Iris pigment epithelial cell (primary cell): ENCODE data around the gene MED22.
A peak's percentile ranks its signal among the peaks of the same experiment; 100 is the strongest.
"Not testable (repeated sequence)": the region's sequence is repeated elsewhere in the genome, so short reads cannot be mapped to it uniquely, and the experiment has no call there.

ENCODE experiments used
- DNase-seq: peaks from one replicate; pipeline ENCODE4 v3.0.0-alpha.2; 2011; ENCODE audit warnings: low read depth

Gene MED22

GRCh38 chr9:133347985-133348717 is at the start of gene MED22, which contains the start of gene RPL7A:
TSS of gene MED22 (minus strand) at chr9:133348131. CDS start at chr9:133346662, 1,469 bp downstream.
TSS of gene RPL7A (plus strand) at chr9:133348218. CDS start at chr9:133348244, 26 bp downstream.
- DNase-seq = peak; percentile 95

GRCh38 chr9:133397370-133397769 is 49.4 kb upstream of the MED22 start:
- DNase-seq = no peak

DNA sequence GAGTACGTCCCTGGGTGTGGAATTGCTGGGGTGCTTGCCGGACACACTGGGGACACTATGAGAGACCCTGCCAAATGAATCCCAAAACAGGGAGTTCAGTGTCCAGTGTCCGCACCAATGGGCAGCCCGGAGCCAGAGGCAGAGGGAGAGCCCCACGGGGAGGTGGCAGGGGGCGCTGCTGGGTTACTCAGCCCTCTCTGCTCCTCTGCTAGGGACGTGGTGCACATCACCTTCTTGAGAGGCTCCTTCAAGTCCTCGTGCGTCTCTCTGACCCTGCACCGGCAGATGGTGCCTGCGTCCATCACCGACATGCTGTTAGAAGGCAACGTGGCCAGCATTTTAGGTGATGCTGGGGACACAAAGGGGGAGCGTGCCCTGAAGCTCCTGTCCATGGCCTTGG is 49.0 kb upstream of the MED22 start:
- DNase-seq = no peak

DNA sequence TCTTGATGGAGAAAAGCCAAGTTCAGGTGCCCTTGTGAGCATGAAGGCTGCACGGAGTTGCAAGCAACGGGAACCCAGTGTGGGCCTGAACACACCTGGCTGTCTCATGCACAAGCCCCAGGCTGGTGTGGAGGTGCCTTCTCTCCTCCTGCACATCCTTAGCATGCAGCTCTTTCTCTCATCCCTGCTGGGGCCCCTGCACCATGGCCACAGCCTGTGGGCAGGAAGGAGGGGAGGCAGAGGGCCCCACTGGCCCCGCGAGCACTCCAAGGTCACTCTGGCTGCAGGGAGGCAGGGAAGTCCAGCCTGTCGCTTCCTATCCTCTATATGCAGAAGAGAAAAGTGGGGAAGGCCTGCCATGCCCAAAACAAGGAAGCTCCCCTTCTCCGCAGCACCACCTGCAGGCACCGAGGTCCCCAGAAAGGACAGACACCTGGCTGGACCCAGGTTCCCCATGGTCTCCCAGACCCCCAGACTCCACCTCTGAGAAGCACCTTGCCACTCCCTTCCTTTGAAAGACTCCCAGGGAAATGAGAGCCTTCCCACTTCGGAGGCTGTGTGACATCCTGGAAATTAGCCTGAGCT is 46.8 kb upstream of the MED22 start:
- DNase-seq = no peak

DNA sequence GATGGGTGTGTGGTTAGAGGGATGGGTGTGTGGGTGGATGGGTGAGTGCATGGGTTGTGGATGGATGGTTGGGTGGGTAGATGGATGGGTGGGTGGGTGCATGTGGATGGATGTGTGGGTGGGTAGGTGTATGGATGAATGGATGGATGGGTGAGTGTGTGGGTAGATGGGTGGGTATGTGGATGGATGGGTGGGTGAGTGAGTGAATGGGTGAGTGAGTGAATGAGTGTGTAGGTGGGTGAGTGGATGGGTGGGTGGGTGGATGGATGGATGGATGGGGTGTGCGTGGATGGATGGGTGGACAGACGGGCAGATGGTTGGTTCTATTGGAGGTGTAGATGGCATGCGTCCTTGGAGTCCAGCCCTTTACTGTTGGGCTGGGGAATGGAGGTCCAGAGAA is 45.5 kb upstream of the MED22 start:
- DNase-seq = no peak

- DNase-seq = not testable (repeated sequence)
Observed at GRCh38 chr9:133392308-133392707, 44.4 kb upstream of the MED22 start.

DNA sequence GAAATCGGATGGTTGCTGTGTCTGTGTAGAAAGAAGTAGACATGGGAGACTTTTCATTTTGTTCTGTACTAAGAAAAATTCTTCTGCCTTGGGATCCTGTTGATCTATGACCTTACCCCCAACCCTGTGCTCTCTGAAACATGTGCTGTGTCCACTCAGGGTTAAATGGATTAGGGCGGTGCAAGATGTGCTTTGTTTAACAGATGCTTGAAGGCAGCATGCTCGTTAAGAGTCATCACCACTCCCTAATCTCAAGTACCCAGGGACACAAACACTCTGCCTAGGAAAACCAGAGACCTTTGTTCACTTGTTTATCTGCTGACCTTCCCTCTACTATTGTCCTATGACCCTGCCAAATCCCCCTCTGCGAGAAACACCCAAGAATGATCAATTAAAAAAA is 43.5 kb upstream of the MED22 start:
- DNase-seq = not testable (repeated sequence)

- DNase-seq = no peak
Observed at GRCh38 chr9:133390713-133391112, 42.8 kb upstream of the MED22 start.

DNA sequence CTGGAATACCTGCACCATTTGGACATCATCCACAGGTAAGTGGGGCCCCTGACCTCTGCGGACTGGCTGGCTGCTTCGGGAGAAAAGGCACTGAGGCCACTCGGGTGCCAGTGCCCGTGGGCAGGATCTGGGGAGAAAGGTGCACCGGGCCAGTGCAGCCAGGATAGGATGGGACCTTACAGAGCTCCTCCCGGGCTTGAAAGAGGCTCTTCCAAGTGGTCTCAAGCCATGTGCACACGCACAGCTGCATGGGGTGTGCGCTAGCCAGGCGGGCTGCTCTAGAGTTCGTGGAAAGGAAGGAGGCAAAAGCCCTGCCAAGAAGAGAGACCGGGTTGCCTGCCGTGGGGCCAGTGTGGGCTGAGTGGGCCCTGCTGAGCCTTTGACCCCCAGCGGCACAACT is 41.6 kb upstream of the MED22 start:
- no peak for DNase-seq

DNA sequence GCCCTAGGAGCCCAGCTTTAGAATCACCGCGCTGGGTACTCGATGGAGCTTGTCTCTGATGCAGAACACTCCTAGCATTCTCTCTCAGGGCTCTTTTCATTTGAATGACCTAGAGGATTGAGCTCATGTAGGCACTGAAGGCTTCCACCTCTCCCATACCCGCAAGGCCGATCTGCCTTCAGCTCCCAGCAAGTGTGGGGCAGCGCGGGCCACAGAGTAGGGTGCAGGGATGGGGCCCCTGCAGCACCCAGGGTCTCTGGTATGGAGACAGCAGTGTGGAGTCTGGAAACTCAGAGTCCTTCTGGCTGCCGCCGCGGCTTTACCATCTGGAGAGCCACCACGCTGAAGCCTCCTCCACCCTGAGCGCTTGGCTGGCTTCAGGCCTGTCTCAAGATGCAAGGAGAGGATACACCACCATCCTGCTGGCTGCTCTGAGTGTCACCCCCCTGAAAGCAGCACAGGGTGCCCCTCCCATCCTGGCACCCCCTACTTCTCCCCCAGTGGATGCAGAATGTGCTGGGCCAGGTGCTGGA is 41.2 kb upstream of the MED22 start:
- DNase-seq = no peak

DNA sequence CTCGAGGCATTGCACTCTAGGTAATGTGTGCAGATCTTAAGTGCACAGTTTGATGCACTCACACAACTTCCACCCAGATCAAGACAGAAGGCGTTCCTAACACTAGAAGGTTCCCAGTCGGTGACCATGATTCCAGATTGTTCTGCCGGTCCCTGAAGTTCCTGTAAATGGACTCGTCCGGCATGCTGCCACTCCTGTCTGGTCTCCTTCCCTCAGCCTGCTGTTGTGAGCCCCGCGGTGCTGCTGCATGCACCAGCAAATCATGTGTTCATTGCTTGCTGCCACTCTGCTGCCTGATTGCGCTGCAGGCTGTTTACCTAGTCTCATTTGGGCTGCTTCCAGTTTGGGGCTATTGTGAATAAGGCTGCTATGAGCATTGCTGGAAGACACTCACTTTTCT is 39.7 kb upstream of the MED22 start:
- no peak for DNase-seq

- no peak for DNase-seq
Observed at GRCh38 chr9:133386338-133386737, 38.4 kb upstream of the MED22 start.

DNA sequence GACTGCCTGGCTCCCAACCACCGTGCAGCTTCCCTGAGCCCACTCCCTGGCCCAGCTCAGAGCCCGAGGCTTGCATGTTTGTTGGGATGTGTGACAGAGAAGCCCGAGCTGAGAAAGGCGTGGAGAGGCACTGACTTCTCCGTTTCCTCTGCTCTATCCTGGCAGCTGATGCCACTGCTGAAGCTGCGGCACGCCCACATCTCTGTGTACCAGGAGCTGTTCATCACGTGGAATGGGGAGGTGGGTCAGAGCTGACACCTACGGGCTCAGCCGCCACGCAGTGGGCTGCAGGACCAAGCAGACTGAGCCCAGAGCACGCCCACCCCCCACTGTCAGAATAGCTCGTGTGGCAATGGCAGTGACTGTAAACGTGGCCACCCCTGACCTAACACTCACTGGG is 37.5 kb upstream of the MED22 start:
- no peak for DNase-seq

DNA sequence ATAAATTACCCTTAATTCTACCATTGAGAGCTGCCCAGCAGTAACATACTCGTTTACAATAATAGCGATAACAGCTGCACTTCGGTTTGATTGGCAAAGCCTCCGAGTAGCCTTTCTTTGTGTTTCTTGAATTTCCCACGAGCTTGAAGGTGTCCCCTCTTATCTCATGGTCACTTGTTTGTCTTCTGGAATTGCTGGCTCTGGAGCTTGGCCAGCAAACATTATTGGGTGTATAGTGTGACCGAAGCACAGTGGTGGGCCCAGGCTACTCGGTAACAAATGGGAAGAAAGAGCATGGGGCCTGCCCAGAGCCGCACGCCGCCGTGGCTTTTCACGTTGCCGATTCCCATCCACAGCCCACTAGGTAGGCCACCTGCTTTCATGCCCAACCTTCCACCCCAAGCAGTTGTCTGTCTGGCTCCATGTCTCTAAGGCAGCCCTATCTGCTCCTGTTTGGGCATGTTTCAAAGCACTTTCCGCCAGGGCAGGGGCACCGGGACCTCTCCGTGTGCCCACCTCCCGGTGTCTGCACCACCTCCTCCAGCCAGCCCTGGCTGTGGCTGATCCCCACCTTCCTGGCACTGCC is 36.9 kb upstream of the MED22 start:
- no peak for DNase-seq

- no peak for DNase-seq
Observed at GRCh38 chr9:133383438-133383837, 35.5 kb upstream of the MED22 start.

DNA sequence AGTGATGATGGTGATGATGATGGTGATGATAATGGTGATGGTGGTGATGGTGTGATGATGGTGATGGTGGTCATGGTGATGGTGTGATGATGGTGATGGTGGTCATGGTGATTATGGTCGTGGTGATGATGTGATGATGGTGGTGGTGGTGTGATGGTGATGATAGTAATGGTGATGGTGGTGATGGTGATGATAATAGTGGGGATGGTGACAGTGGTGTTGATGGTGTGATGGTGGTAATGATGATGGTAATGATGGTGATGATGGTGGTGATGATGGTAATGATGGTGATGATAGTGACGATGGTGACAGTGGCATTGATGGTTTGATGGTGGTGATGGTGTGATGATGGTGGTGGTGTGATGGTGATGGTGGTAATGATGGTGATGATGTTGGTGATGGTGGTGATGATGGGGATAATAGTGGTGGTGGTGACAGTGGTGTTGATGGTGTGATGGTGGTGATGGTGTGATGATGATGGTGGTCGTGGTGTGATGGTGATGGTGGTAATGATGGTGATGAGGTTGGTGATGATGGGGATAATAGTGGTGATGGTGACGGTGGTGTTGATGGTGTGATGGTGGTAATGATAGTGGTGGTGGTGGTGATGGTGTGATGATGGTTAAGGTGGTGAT is 34.7 kb upstream of the MED22 start:
- no peak for DNase-seq

DNA sequence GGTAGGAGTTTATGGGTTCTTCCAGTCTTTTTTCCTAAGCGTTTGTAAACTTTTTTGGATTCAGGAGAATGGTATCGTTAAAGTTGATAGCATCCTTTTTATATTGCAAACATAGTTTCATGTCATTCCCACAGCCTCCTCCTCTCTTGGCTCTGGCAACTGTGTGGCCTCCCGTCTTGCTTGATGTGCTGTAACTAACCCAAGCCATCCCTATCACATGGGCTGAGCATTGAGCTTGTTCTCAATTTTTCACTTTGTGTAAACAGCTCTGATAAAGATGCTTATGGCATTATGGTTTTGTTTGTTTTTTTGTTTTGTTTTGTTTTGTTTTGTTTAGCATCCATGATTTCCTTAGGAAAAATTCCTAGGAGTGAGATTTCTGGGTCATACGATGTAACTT is 32.8 kb upstream of the MED22 start:
- DNase-seq = no peak

- no peak for DNase-seq
Observed at GRCh38 chr9:133379153-133380086, 31.5 kb upstream of the MED22 start.

- no peak for DNase-seq
Observed at GRCh38 chr9:133378408-133378962, 30.6 kb upstream of the MED22 start.

GRCh38 chr9:133377721-133378216 is 29.8 kb upstream of the MED22 start:
- DNase-seq = peak; percentile 26

DNA sequence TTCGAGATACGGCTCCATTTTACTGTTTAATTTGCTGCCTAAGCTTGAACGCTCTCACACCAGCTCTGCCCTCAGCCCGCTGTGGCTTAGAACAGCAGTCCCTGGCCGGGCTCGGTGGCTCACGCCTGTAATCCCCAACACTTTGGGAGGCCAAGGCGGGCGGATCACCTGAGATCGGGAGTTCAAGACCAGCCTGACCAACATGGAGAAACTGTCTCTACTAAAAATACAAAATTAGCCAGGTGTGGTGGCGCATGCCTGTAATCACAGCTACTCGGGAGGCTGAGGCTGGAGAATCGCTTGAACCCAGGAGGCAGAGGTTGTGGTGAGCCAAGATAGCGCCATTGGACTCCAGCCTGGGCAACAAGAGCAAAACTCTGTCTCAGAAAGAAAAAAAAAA is 29.3 kb upstream of the MED22 start:
- not testable (repeated sequence) for DNase-seq
